Erythroblast (primary cell): ENCODE results near the gene PRXL2A.

Source experiments
- GATA1 ChIP-seq: IDR thresholded peaks from 2 replicates; pipeline ENCODE4 v1.6.1; 2011; ENCODE audit warnings: low read depth, mild to moderate bottlenecking, control low read depth, low read length, moderate library complexity
- POLR2A ChIP-seq: IDR thresholded peaks from 2 replicates; pipeline ENCODE4 v1.6.1; 2011; ENCODE audit warnings: mild to moderate bottlenecking, low read length

DNA sequence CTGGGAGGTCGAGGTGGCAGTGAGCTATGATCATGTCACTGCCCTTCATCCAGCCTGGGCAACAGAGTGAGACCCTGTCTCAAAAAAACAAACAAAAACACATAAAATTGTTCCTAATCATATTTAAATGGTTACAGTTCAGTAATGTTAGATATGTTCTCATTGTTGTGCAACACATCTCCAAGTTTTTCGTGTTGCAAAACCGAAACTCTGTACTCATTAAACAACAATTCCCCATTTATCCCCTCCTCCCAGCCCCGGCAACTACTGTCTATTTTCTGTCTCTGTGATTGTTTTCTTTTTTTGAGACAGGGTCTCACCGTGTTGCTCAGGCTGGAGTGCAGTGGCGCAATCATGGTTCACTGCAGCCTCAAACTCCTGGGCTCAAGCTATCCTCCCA is 16.1 kb upstream of the PRXL2A start:
- TF ChIP-seq POLR2A (no peak), GATA1 (no peak)
